ACC112 (cell line): ENCODE data around the gene MRPL43.

ENCODE experiments used
- H2AFZ ChIP-seq: fragments of 200-600 bp; sonication (generic); one replicate; pipeline ENCODE4 v1.6.0; 2017; ENCODE audit warnings: antibody characterized with exemption, low read length; ENCODE audit not compliant: unreplicated experiment
- H3K27ac ChIP-seq: fragments of 200-600 bp; sonication (generic); 2 replicates; pipeline ENCODE4 v1.5.1; 2014; ENCODE audit warnings: low read depth, mild to moderate bottlenecking, antibody characterized with exemption, low read length, moderate library complexity
- H3K27me3 ChIP-seq: fragments of 200-600 bp; sonication (generic); 2 replicates; pipeline ENCODE4 v1.6.1; 2014; ENCODE audit warnings: mild to moderate bottlenecking, antibody characterized with exemption, low read length, moderate library complexity, mixed read lengths; ENCODE audit not compliant: insufficient read depth
- H3K36me3 ChIP-seq: fragments of 200-600 bp; sonication (generic); 2 replicates; pipeline ENCODE4 v1.6.1; 2016; ENCODE audit warnings: mild to moderate bottlenecking, antibody characterized with exemption, low read length, moderate library complexity, mixed read lengths; ENCODE audit not compliant: insufficient read depth
- H3K4me1 ChIP-seq: fragments of 200-600 bp; sonication (generic); one replicate; pipeline ENCODE4 v1.6.1; 2016; ENCODE audit warnings: low read length, mixed read lengths; ENCODE audit not compliant: insufficient read depth, unreplicated experiment, control insufficient read depth
- H3K4me3 ChIP-seq: fragments of 200-600 bp; sonication (generic); 2 replicates; pipeline ENCODE4 v1.5.1; 2014; ENCODE audit warnings: mild to moderate bottlenecking, low read depth, low read length
- H3K79me2 ChIP-seq: fragments of 200-600 bp; sonication (generic); one replicate; pipeline ENCODE4 v1.6.0; 2016; ENCODE audit warnings: low read length; ENCODE audit not compliant: control insufficient read depth, unreplicated experiment, insufficient read depth

The MRPL43 gene

DNA sequence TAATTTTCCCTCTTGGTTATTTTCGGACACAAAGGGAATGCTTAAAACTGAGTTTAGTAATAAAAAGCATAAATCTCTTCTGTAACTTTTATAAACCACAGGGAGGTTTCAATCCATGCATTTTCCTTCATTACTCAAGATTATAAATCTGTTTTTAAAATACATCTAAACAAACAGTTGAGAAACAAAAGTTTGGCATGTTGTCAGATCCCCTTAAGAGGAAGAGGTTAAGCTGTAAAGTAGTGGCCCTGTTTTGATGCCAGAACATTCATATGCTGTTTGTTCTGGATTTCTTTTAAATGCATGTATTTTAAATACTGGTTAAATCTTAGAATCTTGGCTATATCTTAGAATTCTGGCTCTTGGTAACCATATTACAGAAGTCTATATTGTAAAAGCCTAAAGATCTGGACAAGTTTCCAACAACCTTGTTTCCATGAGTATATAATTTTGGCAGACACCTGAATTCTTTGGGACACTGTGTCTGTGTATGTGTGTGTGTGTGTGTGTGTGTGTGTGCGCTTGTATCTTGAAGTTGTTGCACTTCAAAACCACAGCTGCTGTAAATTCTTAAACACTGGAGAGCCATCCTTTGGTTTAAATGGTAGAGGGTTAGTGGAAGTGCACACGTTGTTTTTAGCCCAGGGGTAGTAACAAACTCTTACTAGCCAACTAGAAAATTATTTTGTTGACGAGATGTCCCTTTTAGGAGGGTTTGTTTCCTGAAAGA, 24.8 kb downstream of the MRPL43 start:
- Histone ChIP-seq H3K79me2 (no peaks in the 10 kb centered on the region), H3K4me3 (no peak overlapping the region), H3K27me3 (no peaks in the 10 kb centered on the region), H3K27ac (no peak overlapping the region), H3K36me3 (peaks cover 31% of the 10 kb centered on the region), H2AFZ (no peak overlapping the region), H3K4me1 (no peaks in the 10 kb centered on the region)

DNA sequence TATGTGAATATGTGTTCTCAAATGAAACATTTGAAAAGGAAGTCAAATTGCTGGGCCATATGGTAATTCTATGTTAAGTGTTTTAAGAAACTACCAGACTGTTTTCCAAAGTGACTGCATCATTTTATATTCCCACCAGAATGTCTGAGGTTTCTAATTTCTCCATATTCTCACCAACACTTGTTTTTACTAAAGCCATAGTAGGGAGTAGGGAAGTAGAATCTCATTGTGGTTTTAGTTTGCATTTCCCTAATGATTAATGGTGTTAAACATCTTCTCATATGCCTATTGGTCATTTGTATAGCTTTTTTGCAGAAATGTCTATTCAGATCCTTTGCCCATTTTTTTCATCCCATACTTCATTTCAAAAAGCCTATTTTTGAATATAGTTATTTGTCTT, 27.0 kb downstream of the MRPL43 start:
- Histone ChIP-seq H3K27me3 (no peaks in the 10 kb centered on the region), H3K4me3 (no peak overlapping the region), H2AFZ (no peak overlapping the region), H3K79me2 (no peaks in the 10 kb centered on the region), H3K27ac (no peak overlapping the region), H3K36me3 (peaks cover 34% of the 10 kb centered on the region), H3K4me1 (no peaks in the 10 kb centered on the region)

DNA sequence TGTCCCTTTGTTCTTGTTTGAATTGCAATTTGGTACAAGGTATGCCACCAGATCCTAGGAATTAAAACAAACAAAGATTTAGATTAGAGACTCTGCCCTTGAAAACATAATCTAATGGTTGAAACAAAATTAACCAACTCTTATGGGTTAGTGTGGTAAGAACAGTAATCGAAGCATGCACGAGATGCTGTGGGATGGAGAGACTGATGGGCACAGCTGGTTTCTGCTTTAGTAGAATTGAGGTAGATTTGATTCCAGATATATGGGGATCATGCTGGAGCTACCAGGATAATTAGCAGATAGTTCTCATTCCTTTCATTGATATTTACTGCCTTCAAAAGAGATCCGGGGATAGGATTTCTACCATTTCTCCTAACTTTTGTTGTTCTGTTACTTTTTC, 38.4 kb downstream of the MRPL43 start:
- Histone ChIP-seq H3K4me3 (no peak overlapping the region), H3K36me3 (peaks cover 37% of the 10 kb centered on the region), H2AFZ (no peak overlapping the region), H3K27ac (no peak overlapping the region), H3K79me2 (no peaks in the 10 kb centered on the region), H3K4me1 (no peaks in the 10 kb centered on the region), H3K27me3 (no peaks in the 10 kb centered on the region)

DNA sequence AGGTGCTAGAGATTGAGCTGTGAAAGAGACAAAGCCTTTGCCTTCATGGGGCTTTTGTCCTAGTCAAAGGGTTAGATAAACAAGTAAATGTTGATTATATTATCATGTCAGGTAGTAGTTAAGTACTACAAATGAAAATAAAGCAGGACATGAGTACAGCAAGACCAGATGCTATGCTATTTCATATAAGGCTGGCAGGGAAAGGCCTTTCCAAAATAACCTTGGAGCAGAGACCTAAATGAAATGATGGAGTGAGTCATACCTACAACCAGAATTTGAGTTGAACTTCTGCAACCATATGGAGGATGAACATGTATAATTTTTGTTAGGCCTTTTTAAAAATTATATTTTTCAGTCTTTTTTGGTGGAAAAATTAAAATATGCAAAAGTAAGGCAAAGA, 41.5 kb downstream of the MRPL43 start:
- Histone ChIP-seq H3K36me3 (peaks cover 52% of the 10 kb centered on the region), H3K4me3 (no peak overlapping the region), H3K79me2 (no peaks in the 10 kb centered on the region), H2AFZ (no peak overlapping the region), H3K4me1 (no peaks in the 10 kb centered on the region), H3K27me3 (no peaks in the 10 kb centered on the region), H3K27ac (no peak overlapping the region)

DNA sequence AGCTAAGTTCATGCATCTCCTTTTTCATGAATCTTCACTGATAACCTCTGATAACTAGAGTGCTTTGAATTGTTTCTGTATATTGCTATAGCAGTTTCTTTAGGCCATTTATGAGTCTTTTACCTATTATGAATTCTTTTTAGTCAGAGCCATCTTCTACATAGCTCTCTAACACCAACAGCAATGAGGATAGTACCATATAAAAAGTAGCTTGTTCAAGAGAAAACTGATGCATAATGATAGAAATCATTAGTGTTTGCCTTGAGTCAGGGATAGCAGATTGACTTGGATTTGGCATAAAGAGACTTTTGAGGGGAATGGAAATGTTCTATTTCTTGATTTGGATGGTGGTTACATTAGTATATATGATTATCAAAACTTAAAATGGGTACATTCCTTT, 43.8 kb downstream of the MRPL43 start:
- H3K36me3 ChIP-seq, result peaks cover 54% of the 10 kb centered on the region
- H3K4me1 ChIP-seq, result no peaks in the 10 kb centered on the region
- H2AFZ ChIP-seq, result no peak overlapping the region
- no peaks in the 10 kb centered on the region for H3K79me2 ChIP-seq
- H3K27ac ChIP-seq, result no peak overlapping the region
- no peaks in the 10 kb centered on the region for H3K27me3 ChIP-seq
- no peak overlapping the region for H3K4me3 ChIP-seq

DNA sequence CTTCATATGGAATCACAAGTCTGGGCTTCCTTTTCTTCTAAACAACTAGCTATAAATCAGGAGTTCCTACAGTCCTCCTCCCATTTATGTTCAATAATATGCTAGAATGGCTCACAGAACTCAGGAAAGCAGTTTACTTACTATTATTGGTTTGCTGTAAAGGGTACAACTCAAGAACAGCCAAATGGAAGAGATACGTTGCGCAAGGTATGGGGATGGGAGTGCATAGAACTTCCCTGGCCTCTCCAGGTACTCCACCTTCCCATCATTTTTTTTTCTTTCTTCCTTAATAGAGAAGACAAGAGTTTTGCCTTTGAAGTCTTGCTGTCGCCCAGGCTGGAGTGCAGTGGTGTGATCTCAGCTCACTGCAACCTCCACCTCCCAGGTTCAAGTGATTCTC, 45.1 kb downstream of the MRPL43 start:
- Histone ChIP-seq H3K79me2 (no peaks in the 10 kb centered on the region), H3K4me3 (no peak overlapping the region), H3K36me3 (peaks cover 51% of the 10 kb centered on the region), H3K27me3 (no peaks in the 10 kb centered on the region), H3K27ac (no peak overlapping the region), H3K4me1 (no peaks in the 10 kb centered on the region), H2AFZ (no peak overlapping the region)

DNA sequence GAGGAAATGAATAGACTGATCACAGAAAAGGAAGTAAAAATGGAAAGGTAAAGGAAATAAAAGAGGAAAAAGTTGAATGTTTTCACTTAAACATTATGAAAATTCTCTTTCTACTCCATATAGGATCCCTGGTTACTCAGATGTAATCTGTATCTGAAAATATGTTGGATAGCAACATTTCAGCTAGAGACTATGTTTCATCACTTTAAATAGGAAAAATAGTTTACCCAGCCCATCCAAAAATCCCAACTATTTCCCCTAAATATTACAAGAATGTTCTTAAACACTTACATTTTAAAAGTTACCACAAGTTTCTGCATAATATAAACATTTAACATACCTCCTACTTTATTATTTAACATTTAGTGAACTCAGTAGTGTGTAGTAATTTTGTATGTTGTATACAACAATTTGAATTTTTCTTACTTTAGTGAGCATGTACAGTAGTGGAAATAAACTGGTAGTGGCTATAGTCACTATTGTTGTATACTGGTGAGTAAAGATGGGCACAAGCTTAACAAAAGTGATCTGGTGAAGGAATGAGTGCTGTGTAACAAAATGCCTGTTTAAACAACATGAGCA, 47.4 kb downstream of the MRPL43 start:
- H2AFZ ChIP-seq, result no peak overlapping the region
- H3K79me2 ChIP-seq, result no peaks in the 10 kb centered on the region
- H3K27me3 ChIP-seq, result no peaks in the 10 kb centered on the region
- H3K4me1 ChIP-seq, result no peaks in the 10 kb centered on the region
- no peak overlapping the region for H3K27ac ChIP-seq
- peaks cover 41% of the 10 kb centered on the region for H3K36me3 ChIP-seq
- no peak overlapping the region for H3K4me3 ChIP-seq
